ENCODE data around the gene DIDO1. TPM values are rescaled to one million over a fixed set of nuclear protein-coding genes. Genes with fewer than 3 reads are reported as not detected.

DIDO1 gene
- polyA plus RNA-seq, 1 experiment = 19.8 TPM

- no peak overlapping the region for H3K4me3 ChIP-seq (ENCODE audit: low read depth, low read length)
- ChIA-PET CTCF (interaction anchor here (1.0 to 2.5 kb wide), 4 partner anchors 9 to 17 kb away, joined by 3 to 18 read pairs (median 8); partner anchors contain the start of gene DIDO1), POLR2A (no interaction called here)
- no peak for DNase-seq (ENCODE audit: low read depth)
- H3K27me3 ChIP-seq (ENCODE audit: control insufficient read depth, insufficient read depth, low read length) = no peaks in the 10 kb centered on the region
- TF ChIP-seq, protein P1, sequence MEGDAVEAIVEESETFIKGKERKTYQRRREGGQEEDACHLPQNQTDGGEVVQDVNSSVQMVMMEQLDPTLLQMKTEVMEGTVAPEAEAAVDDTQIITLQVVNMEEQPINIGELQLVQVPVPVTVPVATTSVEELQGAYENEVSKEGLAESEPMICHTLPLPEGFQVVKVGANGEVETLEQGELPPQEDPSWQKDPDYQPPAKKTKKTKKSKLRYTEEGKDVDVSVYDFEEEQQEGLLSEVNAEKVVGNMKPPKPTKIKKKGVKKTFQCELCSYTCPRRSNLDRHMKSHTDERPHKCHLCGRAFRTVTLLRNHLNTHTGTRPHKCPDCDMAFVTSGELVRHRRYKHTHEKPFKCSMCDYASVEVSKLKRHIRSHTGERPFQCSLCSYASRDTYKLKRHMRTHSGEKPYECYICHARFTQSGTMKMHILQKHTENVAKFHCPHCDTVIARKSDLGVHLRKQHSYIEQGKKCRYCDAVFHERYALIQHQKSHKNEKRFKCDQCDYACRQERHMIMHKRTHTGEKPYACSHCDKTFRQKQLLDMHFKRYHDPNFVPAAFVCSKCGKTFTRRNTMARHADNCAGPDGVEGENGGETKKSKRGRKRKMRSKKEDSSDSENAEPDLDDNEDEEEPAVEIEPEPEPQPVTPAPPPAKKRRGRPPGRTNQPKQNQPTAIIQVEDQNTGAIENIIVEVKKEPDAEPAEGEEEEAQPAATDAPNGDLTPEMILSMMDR (IDR thresholded peaks at IDR 0.05; ENCODE audit: insufficient read depth, low read depth, low read length) = no peak
- H3K36me3 ChIP-seq (ENCODE audit: control insufficient read depth, insufficient read depth, low read length) = peaks cover 43% of the 10 kb centered on the region
Measured at GRCh38 chr20:62908971-62909791, 17.1 kb downstream of the DIDO1 start.

DNA sequence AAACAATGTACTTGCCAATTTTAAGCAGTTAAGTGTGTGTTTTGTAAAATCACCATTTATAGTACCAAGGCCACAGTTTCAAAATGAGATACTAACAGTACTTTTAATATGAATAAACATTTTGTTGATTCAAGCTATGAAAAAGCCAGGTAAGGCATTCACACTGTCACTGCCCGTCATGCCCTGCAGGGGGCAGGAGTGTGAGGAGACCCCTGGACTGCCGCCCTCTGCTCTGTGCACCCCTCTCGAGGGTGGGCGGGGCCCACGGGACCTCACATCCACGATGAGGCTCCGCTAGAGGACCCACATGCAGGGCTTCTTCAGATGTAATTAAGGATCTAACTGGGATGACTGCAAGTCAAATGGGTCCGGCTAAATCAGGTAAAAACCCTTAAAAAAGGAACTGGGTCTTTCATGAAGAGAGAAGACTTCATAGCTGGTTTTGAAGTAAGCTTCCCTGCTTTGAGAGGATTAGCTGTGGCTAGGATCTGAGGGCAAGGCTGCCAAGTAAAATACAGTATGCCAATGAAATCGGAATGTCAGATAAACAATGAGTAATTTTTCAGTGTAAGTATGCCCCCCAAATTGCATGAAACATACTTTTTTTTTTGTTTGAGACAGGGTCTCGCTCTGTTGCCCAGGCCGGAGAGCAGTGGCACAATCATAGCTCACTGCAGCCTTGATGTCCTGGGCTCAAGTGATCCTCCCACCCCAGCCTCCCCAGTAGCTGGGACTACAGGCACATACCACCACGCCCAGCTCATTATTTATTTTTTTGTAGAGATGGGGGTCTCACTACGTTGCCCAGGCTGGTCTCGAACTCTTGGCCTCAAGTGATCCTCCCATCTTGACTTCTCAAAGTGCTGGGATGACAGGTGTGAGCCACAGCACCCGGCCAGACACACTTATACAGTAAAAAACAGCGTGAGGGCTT, 18.7 kb downstream of the DIDO1 start:
- Histone ChIP-seq H3K27me3 (ENCODE audit: control insufficient read depth, insufficient read depth, low read length) (no peaks in the 10 kb centered on the region), H3K4me3 (ENCODE audit: low read depth, low read length) (no peak overlapping the region), H3K36me3 (ENCODE audit: control insufficient read depth, insufficient read depth, low read length) (peaks cover 49% of the 10 kb centered on the region)
- TF ChIP-seq, protein P1 (IDR thresholded peaks at IDR 0.05; ENCODE audit: insufficient read depth, low read depth, low read length) = peak; percentile 55
- POLR2A ChIA-PET = no interaction called here
- CTCF ChIA-PET = interaction anchor here (0.6 to 2.5 kb wide), 8 partner anchors 9 to 54 kb away, joined by 3 to 18 read pairs (median 4); partner anchors contain the start of gene DIDO1
- DNase-seq (ENCODE audit: low read depth) = no peak

DNA sequence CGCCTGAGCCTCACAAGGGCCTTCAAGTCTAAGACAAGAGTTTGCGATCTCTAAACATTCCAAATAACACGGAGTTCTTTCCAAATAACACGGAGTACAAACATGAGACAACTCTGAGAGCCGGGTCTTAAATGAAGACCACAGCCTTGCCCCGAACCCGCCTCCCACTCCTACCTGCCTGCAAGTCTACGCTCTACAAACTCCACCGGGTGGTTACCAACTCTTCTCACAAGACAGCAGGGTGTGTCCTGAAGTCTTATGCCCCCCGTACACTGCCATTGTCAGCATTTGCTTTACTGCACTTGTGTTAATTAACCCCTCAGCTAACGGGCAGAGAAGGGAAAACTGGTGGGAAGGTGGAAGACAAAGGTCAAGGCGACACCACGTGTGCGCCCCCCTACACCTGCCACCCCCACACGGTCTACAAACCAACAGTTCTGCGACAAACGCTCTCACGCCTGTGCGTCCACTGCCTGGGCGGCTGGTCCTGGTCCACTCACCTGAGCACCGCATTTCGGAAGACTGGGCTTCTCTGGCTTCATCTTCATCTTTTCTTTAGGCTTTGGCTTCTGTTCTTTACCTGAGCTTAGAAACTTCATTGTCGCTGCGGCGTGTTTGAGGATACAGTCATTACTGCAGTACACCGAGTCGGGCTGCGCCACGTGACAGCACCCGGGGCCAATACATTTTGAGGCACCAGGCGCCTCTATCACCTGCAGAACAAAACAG, 19.5 kb downstream of the DIDO1 start:
- ChIA-PET CTCF (interaction anchor here (1.5 to 2.5 kb wide), 5 partner anchors 8 to 31 kb away, joined by 4 to 18 read pairs (median 11); no protein-coding TSS in a partner anchor), POLR2A (no interaction called here)
- H3K36me3 ChIP-seq (ENCODE audit: control insufficient read depth, insufficient read depth, low read length) = peaks cover 49% of the 10 kb centered on the region
- no peaks in the 10 kb centered on the region for H3K27me3 ChIP-seq (ENCODE audit: control insufficient read depth, insufficient read depth, low read length)
- TF ChIP-seq, protein P1 (IDR thresholded peaks at IDR 0.05; ENCODE audit: insufficient read depth, low read depth, low read length) = no peak
- no peak overlapping the region for H3K4me3 ChIP-seq (ENCODE audit: low read depth, low read length)
- DNase-seq (ENCODE audit: low read depth) = no peak

DNA sequence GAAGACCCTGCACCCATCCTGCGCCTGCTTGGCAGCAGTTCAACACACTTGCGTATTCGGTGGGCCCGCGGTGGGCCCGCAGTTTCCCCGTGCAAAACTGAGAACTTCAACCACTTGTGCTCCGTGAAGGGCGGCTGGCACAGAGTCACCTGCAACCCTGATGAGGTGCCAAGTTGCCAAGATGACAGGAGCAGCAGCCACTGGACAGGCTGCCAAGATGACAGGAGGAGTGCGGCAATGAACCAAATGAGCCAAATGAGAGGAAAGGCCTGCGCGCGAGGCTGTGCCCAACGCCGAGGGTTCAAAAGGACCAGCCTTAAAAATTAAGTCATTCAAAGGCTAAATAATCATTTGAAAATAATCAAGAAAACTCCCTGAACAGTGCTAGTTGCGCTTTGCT, 20.1 kb downstream of the DIDO1 start:
- Histone ChIP-seq H3K36me3 (ENCODE audit: control insufficient read depth, insufficient read depth, low read length) (peaks cover 46% of the 10 kb centered on the region), H3K27me3 (ENCODE audit: control insufficient read depth, insufficient read depth, low read length) (no peaks in the 10 kb centered on the region), H3K4me3 (ENCODE audit: low read depth, low read length) (no peak overlapping the region)
- no peak for DNase-seq (ENCODE audit: low read depth)
- CTCF ChIA-PET = no interaction called here
- TF ChIP-seq, protein P1 (IDR thresholded peaks at IDR 0.05; ENCODE audit: insufficient read depth, low read depth, low read length) = no peak
- POLR2A ChIA-PET = no interaction called here

Data from BJ (cell line).